Fibroblast of lung (primary cell): ENCODE data around the gene CCNT2. TPM values are rescaled to one million over a fixed set of nuclear protein-coding genes. Genes with fewer than 3 reads are reported as not detected.

Source experiments
- DNase-seq, 2 donors: peaks; one replicate each; pipeline versions ENCODE4 v3.0.0 to v3.0.0-alpha.2; 2010; ENCODE audit warnings: low read depth in 2 of 2
- H2AFZ ChIP-seq: 2 replicates; pipeline ENCODE4 v1.5.1; 2012; ENCODE audit warnings: low read length, control low read depth, inconsistent platforms
- H3K27ac ChIP-seq: 2 replicates; pipeline ENCODE4 v1.5.1; 2011; ENCODE audit warnings: low read length, control low read depth; ENCODE audit not compliant: insufficient read depth
- H3K27me3 ChIP-seq: 2 replicates; pipeline ENCODE4 v1.5.1; 2011; ENCODE audit warnings: mild to moderate bottlenecking, low read length; ENCODE audit not compliant: control insufficient read depth, insufficient read depth
- H3K36me3 ChIP-seq: 2 replicates; pipeline ENCODE4 v1.5.1; 2011; ENCODE audit warnings: low read length; ENCODE audit not compliant: control insufficient read depth, insufficient read depth
- H3K4me1 ChIP-seq: 2 replicates; pipeline ENCODE4 v1.5.1; 2011; ENCODE audit warnings: low read length; ENCODE audit not compliant: control insufficient read depth, insufficient read depth; ENCODE audit errors: extremely low read depth
- H3K4me2 ChIP-seq: 2 replicates; pipeline ENCODE4 v1.5.1; 2011; ENCODE audit warnings: low read length, control low read depth; ENCODE audit not compliant: insufficient read depth; ENCODE audit errors: extremely low read depth
- H3K4me3 ChIP-seq, 4 experiments: fragments of 200-600 bp in 1 of 4; sonication (generic) in 1 of 4; replicated peaks in 1 of 4; 2 replicates each; pipeline ENCODE4 v1.5.1; 2011 to 2016; ENCODE audit warnings: low read length in 4 of 4, low read depth in 3 of 4, mild to moderate bottlenecking in 3 of 4, control low read depth in 2 of 4, inconsistent platforms in 1 of 4, mixed read lengths in 1 of 4; ENCODE audit not compliant: insufficient read depth in 1 of 4; ENCODE audit errors: control extremely low read depth in 1 of 4
- H3K79me2 ChIP-seq: 2 replicates; pipeline ENCODE4 v1.5.1; 2012; ENCODE audit warnings: mild to moderate bottlenecking, low read length, inconsistent platforms; ENCODE audit not compliant: control insufficient read depth, insufficient read depth
- H3K9ac ChIP-seq: 2 replicates; pipeline ENCODE4 v1.5.1; 2011; ENCODE audit warnings: mild to moderate bottlenecking, low read length, control low read depth; ENCODE audit not compliant: insufficient read depth
- H3K9me3 ChIP-seq: 2 replicates; pipeline ENCODE4 v1.5.1; 2012; ENCODE audit warnings: low read depth, low read length; ENCODE audit not compliant: control insufficient read depth, insufficient read depth
- H4K20me1 ChIP-seq: 2 replicates; pipeline ENCODE4 v1.5.1; 2011; ENCODE audit warnings: low read length; ENCODE audit not compliant: control insufficient read depth, insufficient read depth; ENCODE audit errors: extremely low read depth
- CTCF ChIP-seq, 2 donors: IDR thresholded peaks in 1 of 2; conservative IDR thresholded peaks in 1 of 2; 1 replicate in 1 of 2; 2 replicates in 1 of 2; pipeline ENCODE4 v1.5.1; 2011 to 2012; ENCODE audit warnings: low read length in 2 of 2, control low read depth in 1 of 2, inconsistent platforms in 1 of 2, low read depth in 1 of 2, mild to moderate bottlenecking in 1 of 2
- EZH2 ChIP-seq: IDR thresholded peaks from 2 replicates; pipeline ENCODE4 v1.5.1; 2012; ENCODE audit warnings: low read length, control low read depth, mild to moderate bottlenecking; ENCODE audit errors: missing control alignments
- polyA plus RNA-seq, 2 donors: library from polyadenylated mRNA; depleted of rRNA in 1 of 2; stranded (reverse) in 1 of 2; unstranded in 1 of 2; fragments of >200 nt; gene quantifications; 2 replicates each; pipeline ENCODE4 v1.2.1, GENCODE V29; 2011 to 2012; ENCODE audit warnings: missing spikeins in 1 of 2
- total RNA-seq: library from RNA; depleted of rRNA; stranded (reverse); fragments of >200 nt; gene quantifications from 2 replicates; pipeline ENCODE4 v1.2.1, GENCODE V29; 2014

CCNT2 gene
- total and polyA plus RNA-seq, 2 donors (not counting 1 experiment from before 2014, with no cell fraction given): 10.5 to 30.1 TPM

GRCh38 chr2:134985061-134985460, 66.4 kb downstream of the CCNT2 start:
- no peaks in the 10 kb centered on the region for H3K9me3 ChIP-seq
- H3K9ac ChIP-seq: no peak overlapping the region
- no peaks in the 10 kb centered on the region for H3K4me1 ChIP-seq
- H3K27me3 ChIP-seq: peaks cover 9% of the 10 kb centered on the region
- H4K20me1 ChIP-seq: no peaks in the 10 kb centered on the region
- no peak overlapping the region for H3K4me3 ChIP-seq
- H3K79me2 ChIP-seq: no peaks in the 10 kb centered on the region
- no peak overlapping the region for H3K4me2 ChIP-seq
- no peak for TF ChIP-seq EZH2
- no peak for DNase-seq
- H3K27ac ChIP-seq: no peak overlapping the region
- H2AFZ ChIP-seq: no peak overlapping the region
- no peaks in the 10 kb centered on the region for H3K36me3 ChIP-seq

GRCh38 chr2:134988994-134989605, 70.5 kb downstream of the CCNT2 start:
- no peaks in the 10 kb centered on the region for H3K36me3 ChIP-seq
- H3K9ac ChIP-seq: no peak overlapping the region
- TF ChIP-seq EZH2: no peak
- TF ChIP-seq CTCF (conservative IDR thresholded peaks at IDR 0.05 in 1 of 2, IDR thresholded peaks at IDR 0.05 in 1 of 2; ENCODE audit: low read depth in 1 of 2, low read length in 2 of 2): peak in 1 of 2 donors; percentile 37

GRCh38 chr2:134999521-134999920, 80.9 kb downstream of the CCNT2 start:
- peaks cover 1% of the 10 kb centered on the region for H3K4me1 ChIP-seq
- H3K4me3 ChIP-seq: no peak overlapping the region
- H2AFZ ChIP-seq: no peak overlapping the region
- H3K79me2 ChIP-seq: no peaks in the 10 kb centered on the region
- no peaks in the 10 kb centered on the region for H3K9me3 ChIP-seq
- H3K4me2 ChIP-seq: no peak overlapping the region
- DNase-seq: no peak
- H3K27ac ChIP-seq: no peak overlapping the region
- no peak overlapping the region for H3K9ac ChIP-seq
- no peaks in the 10 kb centered on the region for H3K27me3 ChIP-seq
- H4K20me1 ChIP-seq: no peaks in the 10 kb centered on the region
- no peaks in the 10 kb centered on the region for H3K36me3 ChIP-seq
- TF ChIP-seq EZH2 (no peak), CTCF (conservative IDR thresholded peaks at IDR 0.05 in 1 of 2, IDR thresholded peaks at IDR 0.05 in 1 of 2; ENCODE audit: low read depth in 1 of 2, low read length in 2 of 2) (no peak)

More at GRCh38 chr2:134988994-134989605, 70.5 kb downstream of the CCNT2 start:
- Histone ChIP-seq H3K4me3 (no peak overlapping the region), H4K20me1 (no peaks in the 10 kb centered on the region), H3K9me3 (no peaks in the 10 kb centered on the region), H3K79me2 (no peaks in the 10 kb centered on the region), H2AFZ (no peak overlapping the region), H3K27me3 (peaks cover 9% of the 10 kb centered on the region), H3K27ac (no peak overlapping the region), H3K4me2 (no peak overlapping the region), H3K4me1 (no peaks in the 10 kb centered on the region)
- DNase-seq: peak; percentile 25 to 63
